ENCODE data around the gene NUTM2E.
A peak's percentile ranks its signal among the peaks of the same experiment; 100 is the strongest.
"Not testable (repeated sequence)": the region's sequence is repeated elsewhere in the genome, so short reads cannot be mapped to it uniquely, and the experiment has no call there.

NUTM2E gene

GRCh38 chr10:79866903-79867551 is 40.5 kb downstream of the NUTM2E start:
- DNase-seq = not testable (repeated sequence)

GRCh38 chr10:79868023-79868422 is 41.5 kb downstream of the NUTM2E start:
- DNase-seq = not testable (repeated sequence)

- DNase-seq = peak; percentile 51
These were observed 43.0 kb downstream of the NUTM2E start for GRCh38 chr10:79869439-79870097.

- DNase-seq = not testable (repeated sequence)
These were observed 45.2 kb downstream of the NUTM2E start for GRCh38 chr10:79871729-79872128.
